ENCODE measurements around the gene WAC.

- TF ChIP-seq, protein P1, sequence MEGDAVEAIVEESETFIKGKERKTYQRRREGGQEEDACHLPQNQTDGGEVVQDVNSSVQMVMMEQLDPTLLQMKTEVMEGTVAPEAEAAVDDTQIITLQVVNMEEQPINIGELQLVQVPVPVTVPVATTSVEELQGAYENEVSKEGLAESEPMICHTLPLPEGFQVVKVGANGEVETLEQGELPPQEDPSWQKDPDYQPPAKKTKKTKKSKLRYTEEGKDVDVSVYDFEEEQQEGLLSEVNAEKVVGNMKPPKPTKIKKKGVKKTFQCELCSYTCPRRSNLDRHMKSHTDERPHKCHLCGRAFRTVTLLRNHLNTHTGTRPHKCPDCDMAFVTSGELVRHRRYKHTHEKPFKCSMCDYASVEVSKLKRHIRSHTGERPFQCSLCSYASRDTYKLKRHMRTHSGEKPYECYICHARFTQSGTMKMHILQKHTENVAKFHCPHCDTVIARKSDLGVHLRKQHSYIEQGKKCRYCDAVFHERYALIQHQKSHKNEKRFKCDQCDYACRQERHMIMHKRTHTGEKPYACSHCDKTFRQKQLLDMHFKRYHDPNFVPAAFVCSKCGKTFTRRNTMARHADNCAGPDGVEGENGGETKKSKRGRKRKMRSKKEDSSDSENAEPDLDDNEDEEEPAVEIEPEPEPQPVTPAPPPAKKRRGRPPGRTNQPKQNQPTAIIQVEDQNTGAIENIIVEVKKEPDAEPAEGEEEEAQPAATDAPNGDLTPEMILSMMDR (IDR thresholded peaks at IDR 0.05): no peak
- TF ChIP-seq POLR2A (IDR thresholded peaks at IDR 0.05): no peak
Measured at GRCh38 chr10:28508304-28508925, 24.5 kb upstream of the WAC start.
